Activated effector memory CD4-positive, alpha-beta T cell treated with anti-CD3 and anti-CD28 coated beads, Interleukin-2, amount 50 U/mL, for 16 hours (primary cell): ENCODE results near the gene PRDX5.
A peak's percentile ranks its signal among the peaks of the same experiment; 100 is the strongest.

ENCODE experiments used
- DNase-seq: peaks from one replicate; pipeline ENCODE4 v3.0.0-alpha.2; 2020

Gene PRDX5

DNA sequence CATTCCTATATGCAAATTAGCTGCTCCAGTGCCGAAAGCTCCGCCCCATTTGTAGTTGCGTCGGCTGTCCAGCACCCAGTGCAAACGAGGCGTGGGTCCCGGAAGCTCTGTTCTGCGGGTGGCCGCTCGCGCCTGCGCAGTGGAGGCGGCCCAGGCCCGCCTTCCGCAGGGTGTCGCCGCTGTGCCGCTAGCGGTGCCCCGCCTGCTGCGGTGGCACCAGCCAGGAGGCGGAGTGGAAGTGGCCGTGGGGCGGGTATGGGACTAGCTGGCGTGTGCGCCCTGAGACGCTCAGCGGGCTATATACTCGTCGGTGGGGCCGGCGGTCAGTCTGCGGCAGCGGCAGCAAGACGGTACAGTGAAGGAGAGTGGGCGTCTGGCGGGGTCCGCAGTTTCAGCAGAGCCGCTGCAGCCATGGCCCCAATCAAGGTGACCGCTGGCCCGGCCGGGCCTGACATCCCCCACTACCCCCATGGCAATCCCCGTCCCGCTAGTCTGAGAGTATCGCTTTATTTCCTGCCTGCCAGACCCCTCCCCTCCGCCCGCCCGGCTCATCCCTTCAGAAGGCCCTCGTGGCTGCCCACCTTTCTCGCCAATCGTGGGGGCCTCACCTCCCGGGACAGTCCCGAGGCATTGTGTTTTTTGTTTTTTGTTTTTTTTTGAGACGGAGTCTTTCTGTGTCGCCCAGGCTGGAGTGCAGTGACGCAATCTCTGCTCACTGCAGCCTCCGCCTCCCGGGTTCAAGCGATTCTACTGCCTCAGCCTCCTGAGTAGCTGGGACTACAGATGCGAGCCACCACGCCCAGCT, at the start of gene PRDX5:
Gene PRDX5 (plus strand): TSS at position 161 of the 805 bp plus-strand sequence. CDS start 95 bp downstream, at position 256.
- DNase-seq: peak; percentile 98

DNA sequence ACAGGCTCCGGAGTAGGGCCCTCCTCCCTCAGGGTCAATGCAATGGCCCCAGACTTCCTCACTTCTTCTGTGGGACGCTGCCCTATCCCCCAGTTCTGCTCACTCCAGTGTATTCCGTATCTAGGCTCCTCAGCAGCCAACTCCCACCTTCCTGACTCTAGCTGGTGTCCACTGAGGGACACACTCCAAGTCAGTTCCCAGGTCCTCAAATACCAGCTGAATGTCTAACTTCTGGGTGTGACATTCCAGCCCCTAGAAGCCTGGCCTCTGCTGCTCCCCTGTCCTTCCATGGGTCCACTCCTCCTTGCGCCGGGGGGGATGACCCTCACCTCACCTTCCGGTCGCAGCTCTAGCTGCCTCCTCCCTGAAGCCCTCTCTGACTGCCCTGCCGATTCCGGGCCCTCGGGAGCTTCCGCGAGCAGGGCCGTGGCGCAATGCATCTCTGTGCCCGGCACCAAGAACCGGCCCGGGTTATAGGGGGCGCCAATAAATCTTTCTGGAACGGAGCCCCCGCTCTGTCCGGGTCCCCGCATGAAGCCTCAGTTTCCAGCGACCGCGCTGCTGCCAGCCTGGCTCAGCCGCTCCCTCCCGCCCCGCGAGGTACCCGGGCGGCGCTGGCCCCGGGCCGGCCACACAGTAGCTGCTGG, 48.9 kb upstream of the PRDX5 start:
- peak; percentile 84 for DNase-seq

DNA sequence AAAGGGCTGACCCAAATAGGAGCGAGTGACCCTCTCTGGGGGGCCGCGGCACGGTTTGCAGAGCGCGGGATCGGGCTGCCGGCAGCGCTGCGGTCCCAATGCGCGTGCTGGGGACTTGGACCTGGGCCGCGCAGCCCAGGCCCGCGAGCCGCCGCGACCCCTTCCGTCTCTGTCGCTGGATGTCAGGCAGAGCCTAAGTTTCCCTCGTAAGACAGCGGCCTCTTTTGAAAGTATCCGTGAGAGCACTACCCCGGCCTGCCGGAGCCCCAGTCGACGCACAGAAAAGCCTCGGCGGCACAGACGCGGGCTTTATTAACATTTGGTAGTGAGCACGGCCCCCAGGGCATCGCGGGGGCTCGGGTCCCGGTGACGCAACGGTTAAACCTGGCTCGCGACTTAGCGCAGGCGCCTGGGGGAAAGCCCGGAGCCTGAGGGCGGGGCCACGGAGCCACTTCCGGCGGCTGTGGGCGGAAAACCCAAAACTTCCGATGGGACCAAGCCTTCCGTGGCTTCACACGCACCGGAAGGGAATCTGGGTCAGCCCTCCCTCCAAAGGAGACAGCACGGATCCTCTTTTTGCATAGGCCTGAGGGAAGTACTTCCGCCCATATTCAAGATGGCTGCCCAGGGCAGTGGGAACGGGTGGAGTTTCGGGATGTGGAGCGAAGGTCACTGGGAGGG, 48.2 kb upstream of the PRDX5 start:
- DNase-seq: peak; percentile 100

DNA sequence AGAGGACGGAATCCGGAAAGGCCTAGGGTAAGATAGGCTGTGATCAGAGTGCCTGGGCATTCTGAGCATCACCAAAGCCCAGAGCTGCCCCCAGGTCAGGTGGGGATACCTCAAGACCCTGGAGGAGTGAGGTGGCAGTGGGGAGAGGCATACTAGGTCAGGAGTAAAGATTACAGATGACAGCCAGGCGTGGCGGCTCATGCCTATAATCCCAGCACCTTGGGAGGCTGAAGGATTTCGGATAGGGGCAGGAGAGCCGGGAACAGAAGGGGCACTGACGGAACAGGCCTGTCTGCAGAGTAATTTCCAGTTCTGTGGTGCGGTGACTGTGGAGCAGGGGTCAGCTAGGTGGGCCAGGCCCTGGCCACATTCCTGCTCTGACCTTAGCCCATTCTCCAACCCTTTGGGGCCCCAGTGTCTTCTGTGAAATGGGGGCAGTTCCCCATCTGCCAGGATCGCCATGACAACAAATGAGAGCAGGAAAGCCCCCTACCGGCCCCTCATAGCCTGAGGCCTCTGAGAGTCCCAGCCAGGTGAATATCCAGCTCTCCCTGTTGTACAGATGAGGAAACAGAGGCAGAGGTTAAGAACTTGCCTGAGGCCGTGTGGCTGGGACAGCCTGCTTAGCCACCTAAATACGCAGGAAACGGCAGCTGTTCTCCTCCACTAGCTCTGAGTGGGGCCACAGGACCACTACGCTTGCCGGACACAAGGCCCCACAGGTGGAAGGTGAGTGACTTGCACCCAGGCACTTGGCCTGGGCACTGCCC, 42.7 kb upstream of the PRDX5 start:
- DNase-seq: no peak

DNA sequence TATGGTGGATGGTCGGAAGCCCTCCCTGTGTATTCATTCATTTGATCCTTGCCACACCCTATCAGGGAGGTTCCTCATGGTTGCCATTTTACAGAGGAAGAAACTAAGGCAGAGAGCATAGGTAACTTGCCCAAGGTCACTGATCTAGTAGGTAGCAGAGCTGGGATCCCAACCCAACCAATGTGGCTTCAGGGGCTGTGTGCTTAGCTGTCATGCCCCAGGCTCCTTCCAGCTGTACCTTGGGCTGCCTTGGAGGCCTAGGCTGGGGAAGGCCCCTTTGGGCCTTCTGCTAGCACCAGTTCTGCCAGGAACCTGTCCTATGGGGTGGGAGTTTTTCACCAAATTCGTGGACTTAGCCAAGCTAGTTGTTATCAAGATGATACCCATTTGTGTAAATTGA, 42.1 kb upstream of the PRDX5 start:
- DNase-seq: no peak

DNA sequence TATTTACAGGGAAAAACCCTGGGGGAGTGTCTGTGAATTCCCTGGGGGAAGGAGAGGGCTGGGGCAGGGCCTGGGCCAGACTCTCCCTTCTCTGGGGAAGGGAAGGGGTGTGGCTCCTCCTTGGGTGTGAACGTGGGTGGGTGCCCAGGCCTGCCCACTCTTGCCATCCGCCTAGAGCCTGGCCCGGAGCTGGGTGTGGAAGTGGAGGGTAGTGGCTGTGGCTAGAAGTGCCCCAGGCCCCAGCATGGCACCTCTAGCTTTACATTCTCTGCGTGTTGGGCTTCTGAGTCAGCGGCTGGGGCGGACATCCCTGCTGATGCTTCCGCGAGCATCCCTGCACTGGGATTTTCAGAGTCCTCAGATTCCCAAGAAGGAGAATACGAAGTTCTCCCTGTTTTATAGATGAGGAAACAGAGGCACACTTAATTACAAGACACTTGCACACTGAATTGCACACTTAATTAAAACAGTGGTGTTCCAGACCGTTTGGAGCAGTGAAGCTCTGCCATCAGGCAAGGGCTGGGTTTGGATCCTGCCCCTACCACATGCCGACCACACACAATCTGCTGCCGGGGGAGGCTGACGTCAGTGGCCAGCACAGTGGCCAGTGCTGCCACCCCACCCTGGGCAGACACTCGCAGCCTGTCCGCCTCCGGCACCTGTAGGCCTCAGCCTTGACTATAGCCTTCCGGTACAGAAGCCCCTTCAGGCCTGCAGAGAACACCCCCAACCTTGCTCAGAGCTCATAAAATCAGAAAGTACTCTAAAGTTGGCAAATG, 41.1 kb upstream of the PRDX5 start:
- no peak for DNase-seq

DNA sequence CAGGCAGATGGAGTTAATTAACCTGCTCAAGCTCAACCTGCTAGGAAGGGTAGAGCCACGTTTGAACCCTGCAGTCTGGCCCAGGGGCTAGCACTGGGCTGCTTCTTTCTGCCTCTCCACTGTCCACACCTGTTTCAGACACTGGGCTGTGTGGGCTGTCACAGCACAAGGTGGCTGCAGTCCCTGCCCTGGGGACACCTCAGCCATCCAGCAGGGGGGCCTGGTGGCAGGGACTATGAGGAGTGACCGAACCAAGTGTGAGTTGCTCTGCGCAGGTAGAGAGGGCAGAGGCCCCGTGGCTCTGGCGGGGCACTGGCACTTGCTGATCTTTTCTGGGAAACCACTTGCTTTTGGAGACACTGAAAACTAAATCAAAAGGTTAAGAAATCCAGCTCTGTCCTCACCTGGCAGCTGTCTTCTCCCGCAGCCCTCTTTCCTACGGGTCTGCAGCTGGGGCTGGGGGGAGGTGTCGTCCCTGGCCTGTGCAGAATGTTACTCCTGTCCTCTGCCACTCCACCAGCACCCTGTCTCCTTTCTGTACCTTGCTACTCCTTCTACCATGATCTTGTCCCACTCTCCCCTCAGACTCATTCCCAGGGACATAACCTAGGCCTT, 39.2 kb upstream of the PRDX5 start:
- DNase-seq: no peak

DNA sequence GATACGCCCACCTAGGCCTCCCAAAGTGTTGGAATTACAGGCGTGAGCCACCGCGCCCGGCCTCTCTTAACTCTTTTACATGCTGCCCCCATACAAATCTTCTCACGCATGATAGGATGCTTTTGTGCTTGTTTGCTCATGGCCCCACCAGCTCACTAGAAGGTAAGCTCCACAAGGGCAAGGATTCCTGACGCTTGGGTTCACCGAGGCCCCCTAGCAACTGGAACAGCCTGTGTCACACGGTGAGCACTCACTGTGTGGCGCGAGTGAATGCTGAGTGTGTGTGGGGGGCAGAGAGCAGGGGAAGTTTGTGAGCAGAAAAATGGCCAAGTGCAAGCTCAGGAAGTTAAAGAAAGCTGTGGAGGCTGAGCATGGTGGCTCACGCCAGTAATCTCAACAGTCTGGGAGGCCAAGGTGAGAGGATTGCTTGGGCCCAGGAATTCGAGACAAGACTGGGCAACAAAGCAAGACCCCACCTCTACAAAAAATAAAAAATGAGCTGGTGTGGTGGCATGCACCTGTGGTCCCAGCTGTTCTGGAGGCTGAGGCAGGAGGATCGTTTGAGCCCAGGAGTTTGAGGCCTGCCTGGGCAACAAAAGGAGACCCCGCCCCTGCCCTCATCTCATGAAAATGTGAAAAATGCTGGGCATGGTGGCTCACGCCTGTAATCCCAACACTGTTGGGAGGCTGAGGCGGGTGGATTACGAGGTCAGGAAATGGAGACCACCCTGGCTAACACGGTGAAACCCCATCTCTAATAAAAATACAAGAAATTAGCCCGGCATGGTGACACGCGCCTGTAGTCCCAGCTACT, 35.8 kb upstream of the PRDX5 start:
- DNase-seq: no peak

DNA sequence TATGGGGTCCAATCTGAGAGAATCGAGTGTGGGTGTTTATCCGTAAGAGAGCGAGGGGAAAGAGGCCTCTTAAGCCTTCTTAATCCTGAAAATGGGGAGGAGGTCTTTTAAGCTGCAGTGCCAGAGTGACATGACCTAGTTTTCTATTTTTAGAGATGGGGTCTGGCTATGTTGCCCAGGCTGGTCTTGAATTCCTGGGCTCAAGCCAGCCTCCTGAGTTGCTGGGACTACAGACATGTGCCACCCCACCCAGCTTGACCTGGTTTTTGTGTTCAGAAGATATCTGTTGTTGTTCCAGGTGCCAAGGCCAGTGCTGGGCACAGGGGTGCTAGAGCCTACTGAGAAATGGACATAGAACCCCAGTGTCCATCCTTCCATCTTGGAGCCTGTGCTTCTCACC, 34.8 kb upstream of the PRDX5 start:
- DNase-seq: no peak

DNA sequence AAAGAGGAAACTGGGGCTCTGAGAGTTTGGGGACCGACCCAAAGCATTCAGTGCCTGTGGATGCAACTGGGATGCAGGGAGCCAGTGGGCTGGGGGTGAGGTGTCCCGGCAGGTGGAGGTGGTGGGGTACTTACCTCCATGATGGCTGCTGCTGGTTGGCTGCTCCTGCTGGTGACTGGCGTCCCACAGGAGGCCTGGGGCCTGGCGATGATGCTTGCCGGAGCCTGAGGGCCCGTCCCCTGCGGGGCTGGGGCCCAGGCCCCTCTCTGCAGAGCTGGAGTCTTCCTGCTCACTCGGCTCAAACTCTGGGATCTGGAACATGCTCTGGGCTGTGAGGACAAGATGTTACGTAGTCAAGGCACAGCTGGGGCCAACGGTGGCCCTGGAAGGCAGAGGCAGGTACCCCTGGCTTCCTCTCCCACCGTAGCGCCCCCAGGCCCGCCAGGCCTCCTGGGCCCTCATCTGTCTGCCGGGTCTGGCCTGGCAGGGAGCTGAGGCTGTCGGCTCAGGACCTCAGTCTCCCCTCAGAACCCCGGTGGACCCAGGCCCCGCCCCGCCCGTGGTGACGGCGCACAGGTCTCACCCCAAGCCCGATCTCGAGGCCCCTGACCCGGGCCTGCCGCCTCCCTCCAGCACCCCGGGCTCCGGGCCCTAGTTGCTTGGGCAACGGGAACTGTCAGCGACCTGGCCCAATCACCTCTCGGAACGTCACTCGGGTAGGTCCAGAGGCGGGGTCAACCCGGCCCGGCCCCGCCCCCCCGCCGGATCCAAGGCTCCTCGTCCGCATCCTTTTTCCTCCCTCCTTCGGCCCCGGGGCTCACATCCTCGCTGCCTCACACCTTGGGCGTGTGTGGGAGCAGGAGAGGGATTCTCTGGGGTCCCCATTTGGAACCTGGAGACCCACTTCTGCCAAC, 33.6 kb upstream of the PRDX5 start, which contains the start of gene BAD:
Gene BAD (minus strand): TSS at position 618 of the 914 bp plus-strand sequence. CDS start 297 bp downstream, at position 321.
- peak; percentile 97 for DNase-seq

DNA sequence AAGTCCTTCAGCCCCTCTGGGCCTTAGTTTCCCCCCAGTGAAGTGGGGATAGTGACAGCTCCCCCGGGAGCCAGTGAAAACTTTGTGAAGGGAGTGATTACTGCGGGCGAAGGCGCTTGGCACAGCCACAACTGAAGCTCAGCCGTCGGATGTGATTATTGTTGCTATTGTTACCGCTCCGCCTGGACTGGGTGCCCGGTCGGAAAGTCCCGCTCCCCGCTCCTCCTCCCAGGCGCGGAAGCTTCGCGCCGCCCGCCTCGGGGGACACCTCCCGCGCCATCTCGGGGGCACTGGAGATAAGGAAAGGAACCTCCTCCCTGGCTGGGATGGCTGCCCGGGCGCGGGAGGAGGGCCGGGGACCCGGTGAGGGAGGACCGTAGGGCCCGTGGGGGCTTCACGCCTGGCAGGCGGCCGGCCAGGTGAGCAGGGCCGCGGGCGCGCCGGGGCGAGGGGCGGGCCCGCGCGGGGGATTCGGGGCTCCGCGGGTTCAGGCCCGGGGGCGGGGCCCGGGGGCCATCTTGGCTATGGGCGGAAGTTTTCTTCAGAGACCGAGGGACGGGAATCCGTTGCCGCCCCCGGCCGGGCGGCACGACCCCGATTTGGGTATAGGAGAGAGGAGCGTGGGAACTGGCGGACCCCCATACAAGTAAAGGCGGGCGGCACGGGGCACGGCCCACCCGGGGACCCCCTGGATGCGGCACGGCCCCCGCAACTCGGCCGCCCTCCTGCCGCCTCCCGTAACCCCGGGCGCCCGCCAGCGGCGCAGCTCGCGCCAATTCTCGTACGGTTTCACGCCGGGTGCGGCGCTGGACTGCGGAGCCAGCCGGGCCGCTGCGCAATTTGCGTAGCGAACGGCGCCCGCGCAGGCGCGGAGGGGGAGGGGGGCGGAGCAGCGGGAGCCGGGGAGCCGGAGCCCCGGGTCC, 32.7 kb upstream of the PRDX5 start, which contains the start of gene GPR137:
Gene GPR137 (plus strand): TSS at position 887 of the 923 bp plus-strand sequence. CDS start 677 bp downstream, outside the sequence.
- peak; percentile 97 for DNase-seq

DNA sequence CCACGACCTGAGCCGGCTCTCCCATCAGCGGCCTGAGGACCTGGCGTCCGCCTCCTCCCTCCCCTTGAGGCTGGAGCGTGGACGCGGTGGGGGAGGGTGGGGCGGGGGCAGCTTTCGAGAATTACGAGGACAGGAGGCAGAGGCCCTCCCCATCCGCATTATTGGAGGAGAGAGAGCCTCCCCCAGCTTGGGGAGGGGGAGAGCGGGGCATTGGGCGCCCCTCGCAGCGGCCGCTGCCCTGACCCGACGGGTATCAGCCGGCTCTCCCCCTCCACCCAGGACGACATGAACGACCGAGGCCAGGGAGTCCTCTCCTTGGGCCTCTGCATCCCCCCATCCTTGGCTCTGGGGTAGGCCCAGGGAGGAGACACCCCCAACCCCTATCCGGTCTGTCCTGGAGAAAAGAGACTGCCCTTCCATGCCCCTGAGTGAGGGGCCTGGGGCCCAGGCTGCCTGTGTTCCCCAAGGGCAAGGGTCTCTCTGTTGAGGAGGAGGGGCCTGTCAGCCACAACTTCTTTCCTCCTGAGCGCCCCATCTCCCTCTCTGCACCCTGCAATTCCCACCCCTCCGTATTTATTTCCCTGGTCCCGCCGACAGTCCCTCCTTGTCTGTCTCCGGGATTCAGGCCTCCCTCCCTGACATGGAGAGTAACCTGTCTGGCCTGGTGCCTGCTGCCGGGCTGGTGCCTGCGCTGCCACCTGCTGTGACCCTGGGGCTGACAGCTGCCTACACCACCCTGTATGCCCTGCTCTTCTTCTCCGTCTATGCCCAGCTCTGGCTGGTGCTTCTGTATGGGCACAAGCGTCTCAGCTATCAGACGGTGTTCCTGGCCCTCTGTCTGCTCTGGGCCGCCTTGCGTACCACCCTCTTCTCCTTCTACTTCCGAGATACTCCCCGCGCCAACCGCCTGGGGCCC, 31.8 kb upstream of the PRDX5 start:
- peak; percentile 73 for DNase-seq

DNA sequence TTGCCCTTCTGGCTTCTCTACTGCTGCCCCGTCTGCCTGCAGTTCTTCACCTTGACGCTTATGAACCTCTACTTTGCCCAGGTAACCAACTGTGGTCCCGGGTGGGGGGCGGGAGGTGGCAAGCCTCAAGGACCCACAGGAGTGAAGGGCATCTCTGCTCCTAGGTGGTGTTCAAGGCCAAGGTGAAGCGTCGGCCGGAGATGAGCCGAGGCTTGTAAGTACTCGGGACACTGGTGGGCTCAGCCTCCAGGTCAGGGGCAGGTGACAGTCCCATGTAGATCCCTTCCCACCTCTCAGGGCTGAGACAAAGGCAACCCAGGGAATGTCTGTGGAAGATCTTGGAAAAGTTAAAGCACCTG, 31.1 kb upstream of the PRDX5 start:
- DNase-seq: no peak

DNA sequence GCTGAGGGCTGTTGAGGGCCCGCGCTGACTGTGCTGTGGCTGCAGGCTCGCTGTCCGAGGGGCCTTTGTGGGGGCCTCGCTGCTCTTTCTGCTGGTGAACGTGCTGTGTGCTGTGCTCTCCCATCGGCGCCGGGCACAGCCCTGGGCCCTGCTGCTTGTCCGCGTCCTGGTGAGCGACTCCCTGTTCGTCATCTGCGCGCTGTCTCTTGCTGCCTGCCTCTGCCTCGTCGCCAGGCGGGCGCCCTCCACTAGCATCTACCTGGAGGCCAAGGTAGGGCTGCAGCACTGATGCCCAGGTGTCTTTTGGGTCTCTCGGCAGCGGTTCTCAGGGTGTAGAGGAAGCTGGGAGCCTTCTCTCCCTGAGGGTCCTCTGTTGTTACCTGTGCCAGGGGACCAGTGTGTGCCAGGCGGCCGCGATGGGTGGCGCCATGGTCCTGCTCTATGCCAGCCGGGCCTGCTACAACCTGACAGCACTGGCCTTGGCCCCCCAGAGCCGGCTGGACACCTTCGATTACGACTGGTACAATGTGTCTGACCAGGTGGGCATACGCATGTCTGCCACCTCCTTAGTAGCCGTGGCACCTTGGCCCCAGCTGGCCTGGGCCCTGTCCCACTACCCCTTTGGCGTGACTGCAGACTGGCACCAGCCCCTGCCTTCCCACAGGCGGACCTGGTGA, 30.1 kb upstream of the PRDX5 start:
- DNase-seq: no peak

DNA sequence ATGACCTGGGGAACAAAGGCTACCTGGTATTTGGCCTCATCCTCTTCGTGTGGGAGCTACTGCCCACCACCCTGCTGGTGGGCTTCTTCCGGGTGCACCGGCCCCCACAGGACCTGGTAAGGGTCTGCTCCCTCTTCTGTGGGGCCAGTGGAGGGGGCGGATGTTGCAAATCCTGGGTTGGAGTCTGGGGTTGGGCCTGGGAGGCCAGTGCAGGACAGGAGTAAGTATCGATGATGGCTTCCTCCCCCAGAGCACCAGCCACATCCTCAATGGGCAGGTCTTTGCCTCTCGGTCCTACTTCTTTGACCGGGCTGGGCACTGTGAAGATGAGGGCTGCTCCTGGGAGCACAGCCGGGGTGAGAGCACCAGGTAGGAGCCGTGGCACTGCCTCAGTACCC, 29.6 kb upstream of the PRDX5 start:
- no peak for DNase-seq

DNA sequence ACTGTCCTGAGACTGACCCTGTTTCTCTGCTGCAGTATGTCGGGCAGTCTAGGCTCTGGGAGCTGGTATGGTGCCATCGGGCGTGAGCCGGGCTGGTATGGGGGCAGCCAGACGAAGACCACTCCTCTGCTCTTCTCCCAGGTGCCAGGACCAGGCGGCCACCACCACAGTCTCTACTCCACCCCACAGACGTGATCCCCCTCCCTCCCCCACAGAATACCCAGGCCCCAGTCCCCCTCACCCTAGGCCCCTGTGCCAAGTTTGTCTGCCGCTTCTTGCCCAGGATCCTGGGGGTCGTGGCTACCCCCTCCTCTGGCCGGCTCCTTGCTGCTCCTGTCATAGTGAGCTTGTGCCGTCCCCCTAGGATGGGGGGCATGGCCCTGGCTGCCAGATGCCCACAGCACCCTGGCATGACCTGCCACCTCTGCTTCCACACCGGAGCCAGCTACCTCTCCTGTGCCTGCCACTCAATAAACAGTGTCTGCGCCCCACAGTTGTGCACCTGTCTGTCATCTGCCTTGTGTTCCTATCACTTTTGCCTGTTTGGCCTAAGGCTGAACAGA, 28.8 kb upstream of the PRDX5 start:
- no peak for DNase-seq
